Endodermal cell (in vitro differentiated cells): ENCODE data around the gene RHBG. TPM values are rescaled to one million over a fixed set of nuclear protein-coding genes. Genes with fewer than 3 reads are reported as not detected.
"Not testable (repeated sequence)": the region's sequence is repeated elsewhere in the genome, so short reads cannot be mapped to it uniquely, and the experiment has no call there.

Experiments
- DNase-seq: peaks from one replicate; pipeline ENCODE4 v3.0.0-alpha.2; 2017
- H3K27ac ChIP-seq: 2 replicates; pipeline ENCODE4 v1.5.1; 2013; ENCODE audit warnings: mild to moderate bottlenecking, low read depth, low read length, moderate library complexity
- H3K27me3 ChIP-seq: 2 replicates; pipeline ENCODE4 v1.6.1; 2013; ENCODE audit warnings: mild to moderate bottlenecking, low read length, moderate library complexity; ENCODE audit not compliant: insufficient read depth, control insufficient read depth, poor library complexity, severe bottlenecking
- H3K36me3 ChIP-seq: 2 replicates; pipeline ENCODE4 v1.7.0; 2013; ENCODE audit warnings: mild to moderate bottlenecking, low read length, moderate library complexity; ENCODE audit not compliant: control insufficient read depth, insufficient read depth
- H3K4me1 ChIP-seq: one replicate; pipeline ENCODE4 v1.7.0; 2013; ENCODE audit warnings: low read length; ENCODE audit not compliant: control insufficient read depth, insufficient read depth
- H3K4me3 ChIP-seq: 2 replicates; pipeline ENCODE4 v1.5.1; 2013; ENCODE audit warnings: mild to moderate bottlenecking, low read length, moderate library complexity
- H3K9ac ChIP-seq: 2 replicates; pipeline ENCODE4 v1.6.1; 2013; ENCODE audit warnings: mild to moderate bottlenecking, low read length, moderate library complexity; ENCODE audit not compliant: poor library complexity, severe bottlenecking; ENCODE audit errors: extremely low read depth
- H3K9me3 ChIP-seq: 2 replicates; pipeline ENCODE4 v1.6.1; 2013; ENCODE audit warnings: mild to moderate bottlenecking, low read length, moderate library complexity; ENCODE audit not compliant: control insufficient read depth
- H3K27ac Mint-ChIP-seq: 2 replicates; pipeline ENCODE4 v1.8.0; 2020; ENCODE audit warnings: mixed read lengths
- H3K27me3 Mint-ChIP-seq: 2 replicates; pipeline ENCODE4 v1.8.0; 2021; ENCODE audit warnings: mild to moderate bottlenecking, mixed read lengths; ENCODE audit not compliant: insufficient read depth
- H3K36me3 Mint-ChIP-seq: 2 replicates; pipeline ENCODE4 v1.8.0; 2020; ENCODE audit warnings: low read depth, mixed read lengths
- H3K4me1 Mint-ChIP-seq: 2 replicates; pipeline ENCODE4 v1.8.0; 2020; ENCODE audit warnings: mixed read lengths
- H3K4me3 Mint-ChIP-seq: 2 replicates; pipeline ENCODE4 v1.8.0; 2020; ENCODE audit warnings: mild to moderate bottlenecking, moderate library complexity, mixed read lengths
- H3K9me3 Mint-ChIP-seq: 2 replicates; pipeline ENCODE4 v1.8.0; 2020; ENCODE audit warnings: mild to moderate bottlenecking, mixed read lengths
- CTCF ChIP-seq: fragments of 200-600 bp; sonication (generic); conservative IDR thresholded peaks from 2 replicates; pipeline ENCODE4 v1.5.0; 2021; ENCODE audit warnings: antibody characterized with exemption, mild to moderate bottlenecking
- WGBS, 2 experiments: methylation state at CpG; one replicate each; pipeline versions ENCODE4 v1.1.5 to v1.1.7; 2013; ENCODE audit warnings: missing lambda C conversion rate in 2 of 2, mixed read lengths in 1 of 2; ENCODE audit not compliant: insufficient coverage in 1 of 2, insufficient read length in 1 of 2; 5-methylcytosine and 5-hydroxymethylcytosine counted together
- total RNA-seq, 2 donors: library from RNA; stranded (reverse); fragmentation: NEBNext Ultra II Directional in 1 of 2; extraction: Animal tissue kit (Norgen Biotek cat#: 25700) in 1 of 2; gene quantifications; 2 replicates in 1 of 2; 3 replicates in 1 of 2; pipeline ENCODE4 v1.2.1, GENCODE V29; 2021

RHBG gene
- total RNA-seq, 2 donors from 2014 or later: 3.9 to 4.0 TPM

- no peak for TF ChIP-seq CTCF
- 82 to 100% methylated on average over 4 to 7 of the region's 7 CpGs for WGBS, 2 experiments
- H3K27ac ChIP-seq: no peak overlapping the region
- peaks cover 6% of the 10 kb centered on the region for H3K4me1 ChIP-seq
- H3K9me3 ChIP-seq: no peaks in the 10 kb centered on the region
- DNase-seq: no peak
- Mint-ChIP-seq H3K4me3 (peak overlapping the region; percentile 12), H3K9me3 (no peaks in the 10 kb centered on the region), H3K4me1 (peaks cover 16% of the 10 kb centered on the region), H3K27me3 (peaks cover 36% of the 10 kb centered on the region), H3K36me3 (no peaks in the 10 kb centered on the region), H3K27ac (no peak overlapping the region)
- peaks cover 30% of the 10 kb centered on the region for H3K27me3 ChIP-seq
- H3K4me3 ChIP-seq: no peak overlapping the region
- no peaks in the 10 kb centered on the region for H3K36me3 ChIP-seq
- no peak overlapping the region for H3K9ac ChIP-seq
These were observed 803 bp upstream of the RHBG start for GRCh38 chr1:156368157-156368658.

GRCh38 chr1:156369685-156370286 lies 775 bp downstream of the RHBG start:
- H3K27ac Mint-ChIP-seq: peak overlapping the region; percentile 80
- H3K27me3 Mint-ChIP-seq: peaks cover 26% of the 10 kb centered on the region
- peak overlapping the region; percentile 67 for H3K4me3 ChIP-seq
- H3K4me1 Mint-ChIP-seq: peaks cover 16% of the 10 kb centered on the region
- H3K36me3 ChIP-seq, DNase-seq, H3K9ac ChIP-seq, H3K9me3 Mint-ChIP-seq, H3K36me3 Mint-ChIP-seq, H3K27ac ChIP-seq, H3K4me1 ChIP-seq, H3K9me3 ChIP-seq: not testable (repeated sequence)
- peaks cover 30% of the 10 kb centered on the region for H3K27me3 ChIP-seq
- WGBS, 2 experiments: 91 to 92% methylated on average over 5 to 10 of the region's 10 CpGs
- H3K4me3 Mint-ChIP-seq: peak overlapping the region; percentile 67

GRCh38 chr1:156371553-156372264 lies 2.7 kb downstream of the RHBG start:
- WGBS, 2 experiments: 39 to 80% methylated on average over 2 to 7 of the region's 7 CpGs
- Mint-ChIP-seq H3K9me3 (no peaks in the 10 kb centered on the region), H3K27me3 (peaks cover 24% of the 10 kb centered on the region), H3K27ac (no peak overlapping the region), H3K4me3 (no peak overlapping the region), H3K36me3 (no peaks in the 10 kb centered on the region), H3K4me1 (peaks cover 12% of the 10 kb centered on the region)
- TF ChIP-seq CTCF: no peak
- Histone ChIP-seq H3K4me1 (peaks cover 6% of the 10 kb centered on the region), H3K9me3 (no peaks in the 10 kb centered on the region), H3K9ac (no peak overlapping the region), H3K4me3 (no peak overlapping the region), H3K27me3 (peaks cover 30% of the 10 kb centered on the region), H3K36me3 (no peaks in the 10 kb centered on the region), H3K27ac (no peak overlapping the region)
- no peak for DNase-seq
